Activated CD4-positive, alpha-beta memory T cell treated with anti-CD3 and anti-CD28 coated beads, Interleukin-2, amount 10 ng/mL, durations not matched to agents 7 days and 5 days (primary cell): ENCODE data around the gene TPRA1. TPM values are rescaled to one million over a fixed set of nuclear protein-coding genes. Genes with fewer than 3 reads are reported as not detected.

Experiments
- CTCF ChIA-PET: fragments of 350-600 bp; sonication (Branson Sonifier 250); formaldehyde crosslinking; loops from one replicate; lab custom pipeline; 2021; ENCODE audit warnings: antibody characterized with exemption, inconsistent platforms; lab: Charles Lee
- POLR2A ChIA-PET: fragments of 350-600 bp; sonication (Branson Sonifier 250); formaldehyde crosslinking; loops from one replicate; lab custom pipeline; 2021; ENCODE audit warnings: antibody characterized with exemption; lab: Charles Lee
- DNase-seq: peaks from one replicate; pipeline ENCODE4 v3.0.0-alpha.2; 2020
- H3K27ac Mint-ChIP-seq: one replicate; pipeline ENCODE4 v1.8.0; 2021; ENCODE audit warnings: mild to moderate bottlenecking, mixed read lengths
- H3K27me3 Mint-ChIP-seq: one replicate; pipeline ENCODE4 v1.8.0; 2021; ENCODE audit warnings: mixed read lengths
- H3K36me3 Mint-ChIP-seq: one replicate; pipeline ENCODE4 v1.8.0; 2021; ENCODE audit warnings: low read depth, mixed read lengths
- H3K4me1 Mint-ChIP-seq: one replicate; pipeline ENCODE4 v1.8.0; 2021; ENCODE audit warnings: mixed read lengths
- H3K4me3 Mint-ChIP-seq: one replicate; pipeline ENCODE4 v1.8.0; 2021; ENCODE audit warnings: mild to moderate bottlenecking, mixed read lengths
- H3K9me3 Mint-ChIP-seq: one replicate; pipeline ENCODE4 v1.8.0; 2021; ENCODE audit warnings: mixed read lengths
- total RNA-seq, 2 experiments: library from RNA; stranded (reverse); gene quantifications; one replicate each; pipeline ENCODE4 v1.2.3, GENCODE V29; 2021

Gene TPRA1
- total RNA-seq, 2 experiments from 2014 or later, result 22.6 to 23.3 TPM

DNA sequence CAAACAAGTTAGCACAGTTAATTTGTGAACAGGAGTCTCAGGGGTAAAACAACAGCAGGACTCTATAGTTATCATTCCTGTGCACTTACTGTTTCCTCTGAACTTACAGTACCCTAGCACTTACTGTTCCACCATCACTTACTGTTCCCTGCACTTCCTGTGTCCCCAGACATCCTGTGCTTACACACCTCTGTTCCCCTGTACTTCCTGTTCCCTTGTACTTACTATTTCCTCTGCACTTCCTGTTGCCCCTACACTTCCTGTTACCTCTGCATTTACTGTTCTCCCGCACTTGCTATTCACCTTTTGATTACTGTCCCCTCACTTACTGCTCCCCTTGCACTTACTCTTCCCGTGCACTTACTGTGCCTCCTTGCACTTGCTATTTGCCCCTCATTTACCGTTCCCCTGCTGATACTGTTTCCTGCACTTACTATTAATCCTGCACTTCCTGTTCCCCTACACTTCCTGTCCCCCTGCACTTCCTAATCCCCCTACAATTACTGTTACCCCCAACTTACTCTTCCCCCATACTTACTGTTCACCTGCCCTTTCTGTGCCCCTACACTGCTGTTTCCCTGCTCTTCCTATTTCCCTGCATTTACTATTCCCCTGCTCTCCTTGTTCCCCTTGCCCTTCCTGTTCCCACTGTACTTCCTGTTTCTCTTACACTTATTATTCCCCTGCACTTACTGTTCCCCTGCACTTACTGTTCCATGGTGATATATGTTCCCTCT lies 30.3 kb downstream of the TPRA1 start:
- no peak overlapping the region for H3K4me3 Mint-ChIP-seq
- no peak for DNase-seq
- H3K27ac Mint-ChIP-seq, result no peak overlapping the region
- CTCF ChIA-PET, result no interaction called here
- H3K4me1 Mint-ChIP-seq, result peaks cover 10% of the 10 kb centered on the region
- peaks cover 14% of the 10 kb centered on the region for H3K9me3 Mint-ChIP-seq
- peaks cover 13% of the 10 kb centered on the region for H3K36me3 Mint-ChIP-seq
- POLR2A ChIA-PET, result no interaction called here
- H3K27me3 Mint-ChIP-seq, result no peaks in the 10 kb centered on the region

DNA sequence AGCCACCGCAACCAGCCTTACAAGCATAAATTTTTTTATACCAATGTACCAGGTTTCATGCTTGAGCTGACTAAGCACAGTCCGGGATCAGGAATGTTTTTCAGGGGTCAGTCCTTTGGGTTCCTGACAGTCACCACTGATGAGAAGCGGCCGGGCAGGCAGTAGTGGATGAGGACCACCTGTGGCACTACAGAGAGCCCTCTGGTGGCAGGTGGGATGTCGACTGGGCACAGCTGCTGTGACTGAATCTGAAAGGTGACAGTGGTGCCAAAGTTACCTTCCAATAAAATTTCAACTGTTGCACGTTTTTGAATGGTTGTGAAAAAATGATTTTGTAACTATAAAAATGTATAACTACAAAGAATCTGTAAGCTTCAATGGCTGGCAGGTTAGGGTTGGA lies 34.0 kb downstream of the TPRA1 start:
- H3K9me3 Mint-ChIP-seq, result peaks cover 14% of the 10 kb centered on the region
- POLR2A ChIA-PET, result no interaction called here

DNA sequence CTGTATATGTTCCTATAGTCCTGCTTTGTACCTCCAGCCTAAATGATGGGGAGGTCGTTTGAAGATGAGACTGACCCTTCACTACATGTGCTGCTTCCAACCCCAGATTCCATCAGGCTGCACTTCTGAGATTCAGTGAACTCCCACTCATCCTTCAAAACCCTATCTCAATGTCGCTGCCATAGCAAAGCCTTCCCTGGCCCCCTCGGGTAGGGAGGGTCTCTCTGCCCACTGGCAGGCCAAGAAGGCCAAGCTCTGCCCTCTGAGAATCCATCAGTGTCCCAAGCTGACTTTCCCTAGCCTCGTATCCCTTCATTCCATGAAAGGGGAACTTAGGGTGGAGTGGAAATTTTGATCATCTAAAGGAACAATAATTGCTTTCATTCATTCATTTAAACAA lies 35.4 kb downstream of the TPRA1 start:
- ChIA-PET POLR2A (no interaction called here), CTCF (interaction anchor here (2.0 kb wide), 1 partner anchor 10 kb away, joined by 4 read pairs; no protein-coding TSS in a partner anchor)
- no peak overlapping the region for H3K4me3 Mint-ChIP-seq
- peaks cover 5% of the 10 kb centered on the region for H3K4me1 Mint-ChIP-seq
- no peak for DNase-seq
- H3K27me3 Mint-ChIP-seq, result no peaks in the 10 kb centered on the region
- peaks cover 9% of the 10 kb centered on the region for H3K36me3 Mint-ChIP-seq
- no peak overlapping the region for H3K27ac Mint-ChIP-seq
- H3K9me3 Mint-ChIP-seq, result peaks cover 8% of the 10 kb centered on the region

More for the DNA sequence above, 34.0 kb downstream of the TPRA1 start:
- Mint-ChIP-seq H3K4me3 (no peak overlapping the region), H3K27ac (no peak overlapping the region), H3K27me3 (no peaks in the 10 kb centered on the region), H3K4me1 (peaks cover 10% of the 10 kb centered on the region), H3K36me3 (peaks cover 13% of the 10 kb centered on the region)
- CTCF ChIA-PET, result interaction anchor here (0.6 to 1.0 kb wide), 2 partner anchors 9 to 1154 kb away, joined by 3 read pairs; no protein-coding TSS in a partner anchor
- no peak for DNase-seq

DNA sequence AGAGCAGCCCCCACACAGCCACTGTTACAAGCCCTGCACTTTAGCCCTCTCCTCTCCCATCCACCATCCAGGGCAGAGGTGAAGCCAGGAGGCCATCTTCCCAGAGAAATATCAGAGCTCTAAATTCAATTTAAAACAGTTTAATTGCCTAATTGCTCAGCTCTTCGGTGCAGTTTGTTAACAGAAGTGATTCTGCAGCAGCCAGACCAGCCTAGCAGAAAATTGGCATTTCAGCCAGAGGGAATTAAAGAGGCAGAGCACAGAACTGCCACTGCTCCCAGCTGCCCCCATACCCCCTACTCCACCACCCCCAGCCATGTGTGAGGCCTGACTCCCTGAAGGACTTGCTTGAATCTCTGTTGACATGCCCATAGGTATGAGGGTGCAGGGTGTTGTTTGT lies 38.5 kb downstream of the TPRA1 start:
- Mint-ChIP-seq H3K27me3 (peaks cover 6% of the 10 kb centered on the region), H3K4me1 (peaks cover 5% of the 10 kb centered on the region), H3K36me3 (no peaks in the 10 kb centered on the region), H3K9me3 (no peaks in the 10 kb centered on the region), H3K27ac (no peak overlapping the region), H3K4me3 (no peak overlapping the region)
- ChIA-PET POLR2A (no interaction called here), CTCF (interaction anchor here (1.5 kb wide), 1 partner anchor 9 kb away, joined by 3 read pairs; no protein-coding TSS in a partner anchor)
- no peak for DNase-seq

DNA sequence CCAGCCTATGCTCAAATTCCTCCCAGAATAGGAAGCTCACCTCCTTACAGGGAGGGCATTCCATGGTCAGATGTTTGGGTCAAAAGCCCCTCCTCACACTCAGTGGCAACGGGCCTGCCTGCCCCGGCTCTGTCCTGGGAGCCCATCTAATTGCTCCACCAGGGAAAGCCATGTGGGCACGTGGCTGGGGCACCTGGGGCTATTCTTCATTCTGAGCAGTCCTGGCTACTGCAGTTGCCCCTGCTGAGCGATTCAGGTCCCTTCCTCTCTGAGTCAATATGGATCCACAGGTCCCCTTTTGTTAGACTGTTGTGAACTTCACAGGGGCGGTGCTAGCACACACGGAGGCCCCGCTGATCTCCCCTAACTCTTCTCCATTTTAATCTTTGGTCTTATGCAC lies 39.4 kb downstream of the TPRA1 start:
- Mint-ChIP-seq H3K9me3 (no peaks in the 10 kb centered on the region), H3K4me1 (peaks cover 10% of the 10 kb centered on the region), H3K27ac (no peak overlapping the region), H3K4me3 (no peak overlapping the region), H3K36me3 (no peaks in the 10 kb centered on the region), H3K27me3 (peaks cover 6% of the 10 kb centered on the region)
- CTCF ChIA-PET, result interaction anchor here (1.5 kb wide), 1 partner anchor 8 kb away, joined by 3 read pairs; no protein-coding TSS in a partner anchor
- DNase-seq, result no peak
- POLR2A ChIA-PET, result no interaction called here

DNA sequence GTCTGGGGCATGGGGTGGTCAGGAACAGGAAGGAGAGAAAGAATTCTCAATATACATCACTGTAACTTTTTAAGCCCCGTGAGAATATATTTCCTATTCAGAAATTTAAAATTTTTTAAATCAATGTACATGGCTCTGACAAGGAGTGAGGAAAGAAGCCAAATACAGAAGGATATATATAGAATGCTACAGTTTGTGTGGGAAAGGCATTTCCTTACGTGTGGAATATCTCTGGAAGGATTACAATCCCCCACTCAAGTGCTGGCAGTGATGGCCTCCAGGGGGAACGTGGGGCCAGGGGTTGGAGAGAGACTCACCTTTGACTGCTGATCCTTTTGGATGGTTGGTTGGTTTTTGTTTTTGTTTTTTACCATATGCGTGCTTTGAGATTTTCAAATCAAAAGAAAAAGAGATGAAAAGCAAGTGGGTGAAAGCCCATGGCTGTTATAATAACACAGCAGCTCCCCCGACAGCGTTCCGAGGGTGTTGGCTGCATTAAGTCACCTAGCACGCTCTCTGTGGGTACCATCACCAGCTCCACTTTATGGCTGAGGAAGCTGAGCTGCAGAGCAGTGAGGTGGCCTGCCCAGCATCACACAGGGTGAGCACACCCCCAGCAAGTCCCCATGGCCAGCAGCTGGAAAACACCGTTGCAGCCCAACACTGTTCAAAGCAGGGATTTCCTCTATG lies 39.9 kb downstream of the TPRA1 start:
- Mint-ChIP-seq H3K36me3 (no peaks in the 10 kb centered on the region), H3K27me3 (peaks cover 6% of the 10 kb centered on the region), H3K4me1 (peaks cover 10% of the 10 kb centered on the region), H3K27ac (no peak overlapping the region), H3K4me3 (no peak overlapping the region), H3K9me3 (no peaks in the 10 kb centered on the region)
- DNase-seq, result no peak
- POLR2A ChIA-PET, result no interaction called here
- CTCF ChIA-PET, result no interaction called here

DNA sequence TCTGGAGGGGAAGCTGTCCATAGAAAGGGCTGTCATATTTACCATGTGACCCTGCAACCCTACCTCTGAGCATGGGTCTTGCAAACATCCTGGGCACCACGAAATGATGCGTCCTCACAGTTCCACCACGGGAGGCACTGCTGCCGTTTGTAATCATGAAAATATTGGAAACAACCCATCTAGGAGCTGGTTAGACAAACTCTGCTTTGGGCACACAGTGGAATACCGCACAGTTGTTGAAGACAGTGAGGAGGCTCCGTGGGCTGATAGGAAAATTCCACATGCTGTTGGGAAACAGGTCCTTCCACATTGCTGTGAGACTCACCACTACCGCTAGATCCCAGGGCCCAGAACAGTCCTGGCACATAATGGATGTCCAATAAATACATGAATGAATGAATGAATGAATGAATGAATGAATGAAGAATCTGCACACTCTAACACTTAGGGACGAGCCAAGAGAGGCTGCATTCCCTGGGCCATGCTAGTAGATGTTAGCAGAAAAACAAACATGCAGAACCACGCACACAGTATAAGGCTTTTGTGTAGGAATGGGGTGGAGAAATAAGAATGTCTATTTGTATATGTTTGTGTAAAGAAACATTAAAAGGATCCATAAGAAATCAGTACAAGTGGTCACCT lies 40.6 kb downstream of the TPRA1 start:
- H3K4me3 Mint-ChIP-seq, result no peak overlapping the region
- DNase-seq, result no peak
- peaks cover 10% of the 10 kb centered on the region for H3K4me1 Mint-ChIP-seq
- H3K36me3 Mint-ChIP-seq, result no peaks in the 10 kb centered on the region
- CTCF ChIA-PET, result interaction anchor here (1.1 kb wide), 1 partner anchor 25 kb away, joined by 5 read pairs; no protein-coding TSS in a partner anchor
- POLR2A ChIA-PET, result no interaction called here
- H3K27ac Mint-ChIP-seq, result no peak overlapping the region
- H3K9me3 Mint-ChIP-seq, result no peaks in the 10 kb centered on the region
- peaks cover 6% of the 10 kb centered on the region for H3K27me3 Mint-ChIP-seq

DNA sequence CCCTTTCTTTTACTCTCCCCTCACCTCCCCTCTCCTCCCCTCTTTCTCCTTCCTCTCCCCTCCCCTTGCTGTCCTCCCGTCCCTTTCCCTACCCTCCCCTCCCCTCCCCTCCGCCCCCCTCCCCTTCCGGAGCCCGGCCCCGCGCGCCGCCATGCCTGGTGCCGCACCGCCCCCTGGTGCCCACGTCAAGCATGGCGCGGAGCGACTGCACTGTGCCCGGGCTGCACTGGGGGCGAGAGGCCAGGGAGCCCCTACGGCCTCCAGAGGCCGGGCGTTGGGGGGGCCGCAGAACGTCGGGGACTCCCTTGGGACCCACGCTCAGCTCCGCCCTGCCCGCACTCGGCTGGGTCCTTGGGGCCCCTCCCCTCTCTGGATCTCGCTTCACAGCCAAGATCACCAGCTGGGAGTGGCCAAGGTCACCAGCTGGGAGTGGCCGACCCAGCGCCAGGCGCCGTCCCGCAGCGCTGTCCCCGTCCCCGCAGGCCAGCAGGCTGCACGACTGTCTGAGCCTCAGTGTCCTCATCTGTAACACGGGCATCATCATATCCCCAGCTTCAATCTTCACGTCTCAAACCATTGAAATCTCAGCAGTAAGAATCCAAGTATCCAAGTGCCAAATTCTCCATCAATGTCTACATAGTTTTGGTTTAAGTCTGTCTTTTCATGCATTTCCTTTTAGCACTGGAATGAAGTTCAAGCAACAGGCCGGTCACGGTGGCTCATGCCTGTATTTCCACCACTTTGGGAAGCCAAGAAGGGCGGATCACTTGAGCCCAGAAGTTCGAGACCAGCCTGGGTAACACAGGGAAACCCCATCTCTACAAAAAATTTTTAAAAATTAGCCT lies 42.5 kb downstream of the TPRA1 start:
- ChIA-PET POLR2A (no interaction called here), CTCF (interaction anchor here (0.6 to 1.8 kb wide), 18 partner anchors 9 to 1083 kb away, joined by 3 to 7 read pairs (median 3); no protein-coding TSS in a partner anchor)
- H3K27me3 Mint-ChIP-seq, result peaks cover 7% of the 10 kb centered on the region
- no peaks in the 10 kb centered on the region for H3K9me3 Mint-ChIP-seq
- no peak overlapping the region for H3K27ac Mint-ChIP-seq
- H3K4me3 Mint-ChIP-seq, result peak overlapping the region; percentile 65
- DNase-seq, result peak; percentile 76
- H3K4me1 Mint-ChIP-seq, result peaks cover 10% of the 10 kb centered on the region
- H3K36me3 Mint-ChIP-seq, result no peaks in the 10 kb centered on the region

DNA sequence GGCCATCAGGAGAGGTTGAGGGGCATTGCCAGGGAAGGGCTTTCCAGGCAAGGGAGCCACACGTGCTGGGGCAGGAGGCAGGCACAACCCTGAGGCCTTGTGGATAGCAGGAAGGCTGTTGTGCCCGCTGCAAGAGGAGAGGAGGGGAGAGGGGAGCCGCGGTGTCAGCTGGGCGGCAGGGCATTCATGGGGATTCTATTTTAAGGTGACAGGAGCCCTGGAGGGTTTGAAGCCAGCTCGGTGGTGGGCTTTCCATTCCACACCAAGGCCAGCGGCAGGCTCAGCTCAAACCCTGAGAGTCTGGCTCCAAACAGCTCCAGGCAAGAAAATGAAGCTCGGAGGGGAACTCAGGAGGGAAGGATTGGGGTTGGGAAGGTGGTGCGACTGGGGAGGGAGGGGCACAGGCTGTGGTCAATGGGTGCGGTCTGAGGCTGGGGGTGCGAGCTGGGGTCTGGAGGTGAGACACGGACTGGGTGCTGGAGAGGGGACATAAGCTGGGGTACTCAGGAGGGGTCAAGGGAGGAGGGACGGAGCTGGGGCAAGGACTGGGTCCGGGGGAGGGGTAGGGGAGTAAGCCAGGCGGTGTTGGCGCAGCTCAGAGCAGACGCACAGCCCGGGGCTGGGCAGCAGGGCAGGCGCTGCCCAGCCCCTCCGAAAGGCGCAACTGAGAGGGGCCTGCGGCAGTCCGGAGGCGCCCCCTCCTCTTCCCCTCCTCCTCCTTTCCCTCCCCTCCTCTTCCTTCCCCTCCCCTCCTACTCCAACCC lies 43.4 kb downstream of the TPRA1 start:
- CTCF ChIA-PET, result interaction anchor here (0.6 to 1.8 kb wide), 18 partner anchors 9 to 1025 kb away, joined by 3 to 7 read pairs (median 3); no protein-coding TSS in a partner anchor
- Mint-ChIP-seq H3K4me1 (peaks cover 10% of the 10 kb centered on the region), H3K4me3 (peak overlapping the region; percentile 58), H3K9me3 (no peaks in the 10 kb centered on the region), H3K27ac (no peak overlapping the region), H3K27me3 (peaks cover 7% of the 10 kb centered on the region), H3K36me3 (no peaks in the 10 kb centered on the region)
- POLR2A ChIA-PET, result interaction anchor here (0.7 kb wide), 1 partner anchor 44 kb away, joined by 3 read pairs; no protein-coding TSS in a partner anchor
- DNase-seq, result no peak

DNA sequence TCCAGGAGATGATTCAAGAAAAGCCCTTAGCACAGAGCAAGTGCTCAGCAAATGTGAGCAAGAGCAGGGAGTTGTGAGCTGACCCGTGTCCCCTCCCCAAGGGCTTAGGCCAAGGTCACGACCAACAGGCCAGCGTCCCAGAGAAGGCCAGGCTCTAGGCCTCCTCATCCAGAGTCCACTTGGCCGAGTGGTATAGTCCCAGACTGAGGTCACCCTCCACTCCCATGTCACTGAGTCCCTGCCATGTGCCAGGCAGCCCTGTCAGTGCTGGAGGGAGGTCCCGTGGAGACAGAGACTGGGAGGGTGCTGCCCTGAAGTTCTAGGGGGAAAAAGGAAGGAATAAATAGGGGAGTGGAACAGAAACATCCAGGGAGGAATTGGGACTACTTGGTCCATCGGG lies 44.0 kb downstream of the TPRA1 start:
- Mint-ChIP-seq H3K27me3 (peaks cover 7% of the 10 kb centered on the region), H3K27ac (no peak overlapping the region), H3K36me3 (no peaks in the 10 kb centered on the region), H3K4me3 (peak overlapping the region; percentile 58), H3K9me3 (no peaks in the 10 kb centered on the region), H3K4me1 (peaks cover 10% of the 10 kb centered on the region)
- POLR2A ChIA-PET, result no interaction called here
- CTCF ChIA-PET, result interaction anchor here (0.9 to 1.8 kb wide), 6 partner anchors 25 to 1024 kb away, joined by 3 to 6 read pairs (median 4); no protein-coding TSS in a partner anchor
- DNase-seq, result no peak

DNA sequence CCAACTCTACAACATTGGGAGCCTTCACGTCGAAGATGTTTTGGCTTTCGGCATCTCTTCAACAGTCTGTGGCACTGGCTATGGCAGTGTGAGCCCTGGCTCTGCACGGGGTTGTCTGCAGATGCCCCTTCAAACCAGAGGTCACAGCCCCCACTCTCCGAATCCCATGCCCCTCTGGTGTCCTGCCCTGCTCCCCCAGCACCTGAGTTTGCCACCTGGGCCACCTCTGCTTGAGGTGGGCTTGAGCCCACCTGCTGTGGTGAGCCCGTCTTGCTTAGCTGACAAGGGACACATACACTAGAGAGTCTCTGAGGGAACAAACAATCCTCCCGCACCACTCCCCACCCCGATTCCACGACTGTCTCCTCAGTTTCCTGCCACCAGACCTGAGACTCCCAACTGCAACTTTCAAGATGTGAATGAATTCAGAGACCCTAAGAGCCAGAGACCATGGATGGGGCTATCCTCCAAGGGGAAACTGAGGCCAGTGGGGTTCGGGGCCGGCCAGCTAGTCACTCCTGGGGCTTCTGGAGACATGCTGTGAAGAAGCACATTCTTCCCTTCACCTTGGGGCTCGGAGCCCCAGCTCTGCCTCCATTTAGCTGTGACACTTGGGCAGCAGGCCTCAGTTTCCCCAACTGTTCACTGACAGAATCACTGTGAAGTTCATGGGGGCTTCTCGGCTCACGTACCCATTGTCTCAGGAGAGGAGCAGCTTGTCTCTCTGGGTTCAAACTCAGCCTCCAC lies 44.6 kb downstream of the TPRA1 start:
- Mint-ChIP-seq H3K4me3 (no peak overlapping the region), H3K9me3 (no peaks in the 10 kb centered on the region), H3K27ac (no peak overlapping the region), H3K27me3 (peaks cover 7% of the 10 kb centered on the region), H3K4me1 (peaks cover 10% of the 10 kb centered on the region), H3K36me3 (no peaks in the 10 kb centered on the region)
- ChIA-PET POLR2A (no interaction called here), CTCF (interaction anchor here (0.5 to 2.3 kb wide), 7 partner anchors 9 to 1023 kb away, joined by 3 to 7 read pairs (median 4); no protein-coding TSS in a partner anchor)
- no peak for DNase-seq
